ENCODE results near the gene KCNT1. TPM values are rescaled to one million over a fixed set of nuclear protein-coding genes. Genes with fewer than 3 reads are reported as not detected.

Gene KCNT1
- total RNA-seq, 6 experiments from 2014 or later = not detected

DNA sequence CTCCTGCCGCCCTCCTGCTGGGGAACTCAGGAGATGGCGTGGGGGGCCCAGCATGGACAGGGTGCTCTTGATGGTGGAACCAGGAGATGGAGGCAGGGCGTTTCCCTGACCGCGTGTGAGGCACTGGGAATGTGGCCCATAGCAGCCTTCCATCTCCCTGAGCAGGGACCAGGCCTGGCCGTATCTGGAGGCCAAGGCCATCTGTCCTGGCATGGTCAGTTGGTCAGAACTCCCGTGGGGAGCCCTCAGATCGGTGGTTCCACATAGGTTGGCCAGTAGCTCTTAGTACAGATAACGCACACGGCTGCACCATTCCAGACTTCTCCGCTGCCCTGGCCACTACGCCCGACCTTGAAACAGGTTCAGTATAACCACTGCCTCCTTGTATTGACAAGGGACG is 77.6 kb downstream of the KCNT1 start:
- TF ChIP-seq, protein P1, sequence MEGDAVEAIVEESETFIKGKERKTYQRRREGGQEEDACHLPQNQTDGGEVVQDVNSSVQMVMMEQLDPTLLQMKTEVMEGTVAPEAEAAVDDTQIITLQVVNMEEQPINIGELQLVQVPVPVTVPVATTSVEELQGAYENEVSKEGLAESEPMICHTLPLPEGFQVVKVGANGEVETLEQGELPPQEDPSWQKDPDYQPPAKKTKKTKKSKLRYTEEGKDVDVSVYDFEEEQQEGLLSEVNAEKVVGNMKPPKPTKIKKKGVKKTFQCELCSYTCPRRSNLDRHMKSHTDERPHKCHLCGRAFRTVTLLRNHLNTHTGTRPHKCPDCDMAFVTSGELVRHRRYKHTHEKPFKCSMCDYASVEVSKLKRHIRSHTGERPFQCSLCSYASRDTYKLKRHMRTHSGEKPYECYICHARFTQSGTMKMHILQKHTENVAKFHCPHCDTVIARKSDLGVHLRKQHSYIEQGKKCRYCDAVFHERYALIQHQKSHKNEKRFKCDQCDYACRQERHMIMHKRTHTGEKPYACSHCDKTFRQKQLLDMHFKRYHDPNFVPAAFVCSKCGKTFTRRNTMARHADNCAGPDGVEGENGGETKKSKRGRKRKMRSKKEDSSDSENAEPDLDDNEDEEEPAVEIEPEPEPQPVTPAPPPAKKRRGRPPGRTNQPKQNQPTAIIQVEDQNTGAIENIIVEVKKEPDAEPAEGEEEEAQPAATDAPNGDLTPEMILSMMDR (IDR thresholded peaks at IDR 0.05) = no peak

DNA sequence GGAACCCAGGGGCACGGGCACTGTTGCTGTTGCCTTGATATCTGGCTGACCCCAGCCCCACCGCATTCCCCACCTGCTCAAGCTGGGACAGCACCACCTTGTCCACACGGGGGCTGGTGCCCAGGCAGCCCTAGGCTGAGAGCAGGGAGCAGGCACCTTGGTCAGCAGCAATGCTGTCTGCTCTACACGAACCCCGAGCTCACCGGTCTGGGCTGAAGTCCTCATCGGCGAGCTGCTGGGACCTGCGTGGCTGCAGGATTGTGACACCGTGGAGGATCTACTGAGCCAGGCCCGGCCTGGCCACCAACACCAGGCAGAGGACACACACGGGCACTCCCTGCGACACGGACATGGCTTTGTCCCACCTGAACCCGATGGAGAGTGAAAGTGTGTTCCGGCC is 78.1 kb downstream of the KCNT1 start:
- TF ChIP-seq, protein P1 (IDR thresholded peaks at IDR 0.05) = no peak
- Mint-ChIP-seq H3K27ac (no peak overlapping the region), H3K4me3 (no peak overlapping the region), H3K4me1 (ENCODE audit: low read depth) (no peaks in the 10 kb centered on the region), H3K36me3 (ENCODE audit: low read depth) (no peaks in the 10 kb centered on the region), H3K27me3 (ENCODE audit: insufficient read depth) (peaks cover 18% of the 10 kb centered on the region), H3K9me3 (no peaks in the 10 kb centered on the region)
- no peak for DNase-seq

More for the DNA sequence above, 77.6 kb downstream of the KCNT1 start:
- H3K27ac Mint-ChIP-seq = no peak overlapping the region
- H3K9me3 Mint-ChIP-seq = no peaks in the 10 kb centered on the region
- no peak overlapping the region for H3K4me3 Mint-ChIP-seq
- H3K36me3 Mint-ChIP-seq (ENCODE audit: low read depth) = no peaks in the 10 kb centered on the region
- H3K27me3 Mint-ChIP-seq (ENCODE audit: insufficient read depth) = peaks cover 18% of the 10 kb centered on the region
- no peaks in the 10 kb centered on the region for H3K4me1 Mint-ChIP-seq (ENCODE audit: low read depth)
- no peak for DNase-seq

DNA sequence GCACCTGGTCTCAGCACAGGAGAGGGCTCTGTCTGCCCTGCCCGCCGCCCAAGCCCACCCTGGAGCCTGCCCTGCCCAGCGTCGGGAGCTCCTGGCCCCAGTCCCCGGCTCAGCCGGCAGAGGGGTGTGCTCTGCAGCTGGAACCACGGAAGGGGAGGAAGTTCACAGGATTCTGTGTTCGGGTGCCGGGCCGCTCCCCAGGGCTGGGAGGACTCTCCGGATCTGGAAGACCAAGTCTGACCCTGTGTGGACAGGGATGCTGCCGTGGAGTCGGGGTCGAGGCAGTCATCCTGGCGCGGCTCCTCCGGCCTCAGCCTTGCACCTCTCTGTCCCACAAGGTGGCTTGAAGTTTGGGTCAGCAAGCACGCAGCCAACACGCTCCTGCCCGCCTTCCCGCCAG is 78.6 kb downstream of the KCNT1 start:
- H3K4me3 Mint-ChIP-seq = no peak overlapping the region
- H3K9me3 Mint-ChIP-seq = no peaks in the 10 kb centered on the region
- H3K27me3 Mint-ChIP-seq (ENCODE audit: insufficient read depth) = peaks cover 18% of the 10 kb centered on the region
- no peaks in the 10 kb centered on the region for H3K36me3 Mint-ChIP-seq (ENCODE audit: low read depth)
- TF ChIP-seq, protein P1 (IDR thresholded peaks at IDR 0.05) = no peak
- DNase-seq = no peak
- no peak overlapping the region for H3K27ac Mint-ChIP-seq
- no peaks in the 10 kb centered on the region for H3K4me1 Mint-ChIP-seq (ENCODE audit: low read depth)

DNA sequence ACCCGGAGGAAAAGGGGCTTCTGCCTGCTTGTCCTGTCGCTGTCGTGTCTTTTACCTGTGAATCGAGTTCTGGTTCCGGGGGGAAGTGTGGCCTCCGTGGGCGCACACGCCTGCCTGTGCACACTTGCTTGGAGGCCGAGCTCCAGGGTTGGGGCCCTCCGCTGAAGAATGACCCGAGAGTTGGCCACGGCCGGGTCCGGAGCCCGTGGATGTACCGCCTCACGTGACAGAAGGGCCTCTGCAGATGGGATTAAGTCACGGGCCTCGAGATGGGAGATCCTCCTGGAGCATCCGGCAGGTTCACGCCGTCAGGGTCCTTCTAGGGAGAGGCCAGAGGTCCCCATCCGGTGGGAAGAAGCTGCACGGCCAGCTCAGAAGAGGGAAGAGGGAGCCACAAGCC is 81.0 kb downstream of the KCNT1 start:
- TF ChIP-seq, protein P1 (IDR thresholded peaks at IDR 0.05) = no peak
- Mint-ChIP-seq H3K27me3 (ENCODE audit: insufficient read depth) (peaks cover 20% of the 10 kb centered on the region), H3K36me3 (ENCODE audit: low read depth) (no peaks in the 10 kb centered on the region), H3K9me3 (no peaks in the 10 kb centered on the region), H3K4me1 (ENCODE audit: low read depth) (no peaks in the 10 kb centered on the region), H3K4me3 (no peak overlapping the region), H3K27ac (no peak overlapping the region)
- no peak for DNase-seq

DNA sequence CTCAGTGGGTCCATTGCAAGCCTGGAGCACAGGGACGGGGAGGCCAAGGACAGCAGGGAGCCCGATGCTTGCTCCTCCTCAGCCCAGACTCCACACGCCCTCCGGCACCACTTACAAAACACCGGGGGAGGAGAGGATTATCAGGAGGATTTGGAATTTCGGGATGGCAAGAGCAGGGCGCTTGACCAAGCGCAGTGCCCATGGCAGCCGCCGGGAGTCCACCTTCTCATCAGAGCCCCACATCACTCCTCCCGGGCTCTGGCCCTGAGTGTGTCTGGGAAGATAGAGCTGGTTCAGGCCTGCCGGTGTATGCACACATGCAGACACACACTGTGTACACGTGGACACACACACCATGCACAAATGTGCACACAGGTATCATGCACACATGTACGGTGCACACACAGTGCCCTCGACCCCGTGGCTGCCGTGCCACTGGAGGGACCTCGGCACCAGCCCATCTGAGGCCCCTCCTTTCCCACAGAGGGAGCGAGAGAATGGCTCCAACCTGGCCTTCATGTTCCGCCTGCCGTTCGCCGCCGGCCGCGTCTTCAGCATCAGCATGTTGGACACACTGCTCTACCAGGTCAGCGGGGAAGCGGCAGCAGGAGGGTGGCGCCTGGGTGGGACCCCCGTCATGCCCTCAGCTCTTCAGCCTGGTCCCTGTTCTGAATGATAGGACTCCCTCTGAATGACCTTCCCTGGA is 81.7 kb downstream of the KCNT1 start:
- H3K27ac Mint-ChIP-seq = no peak overlapping the region
- H3K36me3 Mint-ChIP-seq (ENCODE audit: low read depth) = no peaks in the 10 kb centered on the region
- no peaks in the 10 kb centered on the region for H3K4me1 Mint-ChIP-seq (ENCODE audit: low read depth)
- no peak for DNase-seq
- H3K27me3 Mint-ChIP-seq (ENCODE audit: insufficient read depth) = peaks cover 23% of the 10 kb centered on the region
- no peaks in the 10 kb centered on the region for H3K9me3 Mint-ChIP-seq
- no peak overlapping the region for H3K4me3 Mint-ChIP-seq
- TF ChIP-seq, protein P1 (IDR thresholded peaks at IDR 0.05) = no peak
